ENCODE results near the gene KRTDAP. TPM values are rescaled to one million over a fixed set of nuclear protein-coding genes. Genes with fewer than 3 reads are reported as not detected.

Gene KRTDAP
- total and polyA plus RNA-seq, 4 donors, result 0.16 to 0.49 TPM; not detected in 2

GRCh38 chr19:35497406-35497805 lies 7.1 kb upstream of the KRTDAP start:
- no peak overlapping the region for H3K4me3 ChIP-seq
- no peak overlapping the region for H3K9ac ChIP-seq (ENCODE audit: insufficient read depth in 1 of 2, low read length in 2 of 2)
- H3K36me3 ChIP-seq (ENCODE audit: control insufficient read depth in 4 of 4, insufficient read depth in 4 of 4, low read length in 4 of 4), result peaks cover 0 to 4% (median 0%) of the 10 kb centered on the region in 4 donors
- ATAC-seq (ENCODE audit: insufficient read depth, low FRiP score) (no peak), DNase-seq (no peak)
- no peak overlapping the region for H3K27ac ChIP-seq (ENCODE audit: low read depth in 1 of 2, low read length in 1 of 2)
- peaks cover 0 to 5% (median 0%) of the 10 kb centered on the region in 5 donors for H3K4me1 ChIP-seq (ENCODE audit: control insufficient read depth in 5 of 5, insufficient read depth in 5 of 5, low read length in 5 of 5)
- TF ChIP-seq CTCF (IDR thresholded peaks at IDR 0.05; ENCODE audit: control extremely low read depth, extremely low read depth), result no peak
- no peaks in the 10 kb centered on the region for H3K9me3 ChIP-seq (ENCODE audit: control insufficient read depth in 4 of 4, insufficient read depth in 3 of 4, low read length in 3 of 4)
- no peaks in the 10 kb centered on the region for H3K27me3 ChIP-seq (ENCODE audit: control insufficient read depth in 3 of 3, insufficient read depth in 3 of 3, low read length in 2 of 3)
- 79 to 92% methylated on average over 14 of the region's 14 CpGs for WGBS, 2 donors

DNA sequence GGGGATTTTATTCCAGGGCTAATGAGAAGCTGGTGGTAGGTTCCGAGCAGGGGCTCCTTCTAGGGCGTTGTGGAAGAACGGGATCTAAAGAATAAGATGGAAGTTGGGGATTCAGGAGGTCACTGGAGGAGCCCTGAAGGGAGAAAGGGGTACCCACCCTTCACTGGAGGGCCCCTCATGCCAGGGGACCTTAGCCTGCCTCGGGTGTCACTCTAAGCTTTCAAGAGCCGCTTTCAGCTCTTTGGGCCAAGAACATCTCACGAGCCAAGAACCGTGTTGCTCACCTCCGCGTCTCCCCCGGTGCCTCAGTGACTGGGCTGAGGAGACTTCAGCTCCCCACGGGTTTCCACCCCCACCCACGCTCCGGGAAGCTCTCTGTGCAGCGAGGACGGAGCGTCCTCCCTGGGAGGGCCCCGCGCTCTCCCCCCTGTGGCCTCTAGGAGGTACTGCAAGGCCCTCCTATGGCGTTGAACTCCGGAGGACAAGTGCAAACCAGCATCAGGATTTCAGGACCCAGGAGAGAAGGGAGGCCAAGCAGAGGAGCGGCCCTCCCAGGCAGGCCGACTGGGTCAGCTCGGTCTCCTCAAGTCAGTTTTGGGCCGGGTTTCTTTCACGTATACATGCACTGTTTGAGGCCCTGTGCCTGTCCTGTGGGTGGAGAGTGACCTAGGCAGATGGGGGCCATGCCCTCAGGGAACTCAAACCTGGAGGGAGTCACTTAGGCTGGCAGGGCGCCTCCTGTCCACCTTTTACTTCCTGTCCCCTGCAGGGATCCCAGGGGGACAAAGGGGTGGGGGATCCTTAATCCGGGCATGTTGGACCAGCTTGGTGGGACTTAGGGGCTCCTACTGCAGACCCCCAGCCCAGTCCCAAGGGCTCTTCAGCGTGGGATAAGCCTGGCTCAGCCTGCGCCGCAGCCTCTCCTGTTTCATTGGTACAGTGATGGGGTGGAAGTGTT lies 5.1 kb upstream of the KRTDAP start:
- Histone ChIP-seq H3K27ac (ENCODE audit: low read depth in 1 of 2, low read length in 1 of 2) (no peak overlapping the region), H3K4me1 (ENCODE audit: control insufficient read depth in 5 of 5, insufficient read depth in 5 of 5, low read length in 5 of 5) (peaks cover 0 to 5% (median 0%) of the 10 kb centered on the region in 5 donors), H3K9ac (ENCODE audit: insufficient read depth in 1 of 2, low read length in 2 of 2) (no peak overlapping the region), H3K9me3 (ENCODE audit: control insufficient read depth in 4 of 4, insufficient read depth in 3 of 4, low read length in 3 of 4) (no peaks in the 10 kb centered on the region), H3K36me3 (ENCODE audit: control insufficient read depth in 4 of 4, insufficient read depth in 4 of 4, low read length in 4 of 4) (peaks cover 0 to 4% (median 0%) of the 10 kb centered on the region in 4 donors), H3K4me3 (no peak overlapping the region), H3K27me3 (ENCODE audit: control insufficient read depth in 3 of 3, insufficient read depth in 3 of 3, low read length in 2 of 3) (no peaks in the 10 kb centered on the region)
- DNase-seq, result peak; percentile 62 to 75 (median 67)
- TF ChIP-seq CTCF (IDR thresholded peaks at IDR 0.05; ENCODE audit: control extremely low read depth, extremely low read depth), result peak; percentile 95
- ATAC-seq (ENCODE audit: insufficient read depth, low FRiP score), result peak; percentile 84
- WGBS, 2 donors, result 26 to 28% methylated on average over 30 of the region's 30 CpGs

DNA sequence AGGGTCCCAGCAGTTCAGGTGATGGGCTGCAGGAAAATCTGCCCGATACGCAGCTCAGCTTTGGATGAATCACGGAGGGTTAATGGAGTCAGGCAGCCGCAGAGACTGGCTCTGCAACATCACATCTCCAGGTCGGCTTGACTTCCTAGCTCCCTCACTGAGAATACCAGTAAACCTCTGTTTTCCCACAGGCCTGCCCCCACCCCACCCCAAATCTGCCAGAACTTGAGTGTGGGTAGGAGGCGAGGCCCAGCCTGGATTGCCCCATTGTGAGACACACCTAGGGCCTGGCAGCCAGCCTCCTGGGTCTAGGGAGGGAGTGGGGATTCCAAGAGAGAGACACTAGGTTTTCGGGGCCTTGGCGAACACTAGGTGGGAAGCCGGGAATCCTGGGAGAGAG lies 3.7 kb upstream of the KRTDAP start:
- H3K36me3 ChIP-seq (ENCODE audit: control insufficient read depth in 4 of 4, insufficient read depth in 4 of 4, low read length in 4 of 4), result peaks cover 0 to 2% (median 0%) of the 10 kb centered on the region in 4 donors
- H3K9me3 ChIP-seq (ENCODE audit: control insufficient read depth in 4 of 4, insufficient read depth in 3 of 4, low read length in 3 of 4), result no peaks in the 10 kb centered on the region
- H3K27me3 ChIP-seq (ENCODE audit: control insufficient read depth in 3 of 3, insufficient read depth in 3 of 3, low read length in 2 of 3), result no peaks in the 10 kb centered on the region
- H3K27ac ChIP-seq (ENCODE audit: low read depth in 1 of 2, low read length in 1 of 2), result no peak overlapping the region
- no peak overlapping the region for H3K4me3 ChIP-seq
- H3K9ac ChIP-seq (ENCODE audit: insufficient read depth in 1 of 2, low read length in 2 of 2), result no peak overlapping the region
- peaks cover 0 to 5% (median 0%) of the 10 kb centered on the region in 5 donors for H3K4me1 ChIP-seq (ENCODE audit: control insufficient read depth in 5 of 5, insufficient read depth in 5 of 5, low read length in 5 of 5)
- WGBS, 2 donors, result 87 to 93% methylated on average over 9 of the region's 9 CpGs
- ATAC-seq (ENCODE audit: insufficient read depth, low FRiP score), result no peak
- no peak for TF ChIP-seq CTCF (IDR thresholded peaks at IDR 0.05; ENCODE audit: control extremely low read depth, extremely low read depth)
- DNase-seq, result no peak
